RWPE2 (cell line): Measurements from ENCODE around the gene HEMK1.
A peak's percentile ranks its signal among the peaks of the same experiment; 100 is the strongest.

Experiments
- ATAC-seq: fragments of 200-7000 bp; cut with Tn5 transposase; 3 replicates; pipeline ENCODE4 v1.9.1; 2021; ENCODE audit warnings: low read depth
- DNase-seq: peaks from one replicate; pipeline ENCODE4 v3.0.0-alpha.2; 2020; ENCODE audit warnings: low spot score
- H3K27ac ChIP-seq: fragments of 450-650 bp; 2 replicates; pipeline ENCODE4 v1.5.1; 2017; ENCODE audit warnings: mild to moderate bottlenecking; ENCODE audit not compliant: poor library complexity, severe bottlenecking
- H3K27me3 ChIP-seq: fragments of 250-450 bp; sonication (Bioruptor Pico); 2 replicates; pipeline ENCODE4 v1.5.1; 2021; ENCODE audit warnings: mild to moderate bottlenecking, moderate library complexity; ENCODE audit not compliant: insufficient read depth, poor library complexity, severe bottlenecking
- H3K36me3 ChIP-seq: fragments of 250-450 bp; sonication (Bioruptor Pico); 2 replicates; pipeline ENCODE4 v1.5.1; 2020; ENCODE audit warnings: low read depth, mild to moderate bottlenecking, moderate library complexity
- H3K4me1 ChIP-seq: fragments of 250-450 bp; sonication (Bioruptor Pico); 2 replicates; pipeline ENCODE4 v1.5.1; 2021; ENCODE audit warnings: mild to moderate bottlenecking, moderate library complexity; ENCODE audit not compliant: insufficient read depth, poor library complexity, severe bottlenecking
- H3K4me3 ChIP-seq: fragments of 250-450 bp; sonication (Bioruptor Pico); 2 replicates; pipeline ENCODE4 v1.5.1; 2021; ENCODE audit warnings: mild to moderate bottlenecking, moderate library complexity; ENCODE audit not compliant: severe bottlenecking
- H3K9me3 ChIP-seq: fragments of 250-450 bp; sonication (Bioruptor Pico); 2 replicates; pipeline ENCODE4 v1.5.1; 2021; ENCODE audit warnings: mild to moderate bottlenecking, moderate library complexity; ENCODE audit not compliant: severe bottlenecking
- TF ChIP-seq, protein P1 (sequence below): fragments of 450-650 bp; IDR thresholded peaks from one replicate; pipeline ENCODE4 v1.5.1; 2017; ENCODE audit warnings: mild to moderate bottlenecking, moderate library complexity; ENCODE audit not compliant: poor library complexity, severe bottlenecking

HEMK1 gene

GRCh38 chr3:50628601-50629000, 59.3 kb downstream of the HEMK1 start:
- TF ChIP-seq, protein P1, sequence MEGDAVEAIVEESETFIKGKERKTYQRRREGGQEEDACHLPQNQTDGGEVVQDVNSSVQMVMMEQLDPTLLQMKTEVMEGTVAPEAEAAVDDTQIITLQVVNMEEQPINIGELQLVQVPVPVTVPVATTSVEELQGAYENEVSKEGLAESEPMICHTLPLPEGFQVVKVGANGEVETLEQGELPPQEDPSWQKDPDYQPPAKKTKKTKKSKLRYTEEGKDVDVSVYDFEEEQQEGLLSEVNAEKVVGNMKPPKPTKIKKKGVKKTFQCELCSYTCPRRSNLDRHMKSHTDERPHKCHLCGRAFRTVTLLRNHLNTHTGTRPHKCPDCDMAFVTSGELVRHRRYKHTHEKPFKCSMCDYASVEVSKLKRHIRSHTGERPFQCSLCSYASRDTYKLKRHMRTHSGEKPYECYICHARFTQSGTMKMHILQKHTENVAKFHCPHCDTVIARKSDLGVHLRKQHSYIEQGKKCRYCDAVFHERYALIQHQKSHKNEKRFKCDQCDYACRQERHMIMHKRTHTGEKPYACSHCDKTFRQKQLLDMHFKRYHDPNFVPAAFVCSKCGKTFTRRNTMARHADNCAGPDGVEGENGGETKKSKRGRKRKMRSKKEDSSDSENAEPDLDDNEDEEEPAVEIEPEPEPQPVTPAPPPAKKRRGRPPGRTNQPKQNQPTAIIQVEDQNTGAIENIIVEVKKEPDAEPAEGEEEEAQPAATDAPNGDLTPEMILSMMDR: no peak
- H3K4me3 ChIP-seq: no peak overlapping the region
- DNase-seq (no peak), ATAC-seq (no peak)
- peaks cover 14% of the 10 kb centered on the region; the same call in 1 of the 2 replicates for H3K36me3 ChIP-seq
- H3K9me3 ChIP-seq: no peaks in the 10 kb centered on the region
- peak overlapping the region; percentile 70 for H3K27ac ChIP-seq
- H3K4me1 ChIP-seq: peaks cover 51% of the 10 kb centered on the region
- H3K27me3 ChIP-seq: no peaks in the 10 kb centered on the region

DNA sequence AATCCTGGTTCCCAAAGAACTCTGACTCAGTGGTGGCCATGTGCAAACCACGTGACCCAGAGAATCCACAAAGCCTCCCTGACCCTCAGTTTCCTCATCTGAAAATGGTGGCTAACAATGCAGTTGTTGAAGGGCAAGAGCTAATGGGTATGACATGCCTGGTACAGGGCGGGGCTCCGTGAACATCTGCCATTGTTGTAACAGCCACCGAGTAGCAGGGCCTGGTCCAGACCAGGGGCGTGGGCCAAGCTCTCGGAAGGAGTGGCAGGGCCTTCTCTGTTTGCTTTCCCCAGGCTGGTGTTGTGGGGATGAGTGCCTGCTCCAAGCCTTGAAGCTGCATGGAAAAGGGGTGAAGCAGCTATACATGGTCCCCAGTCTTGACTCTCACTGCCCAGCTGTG, 61.1 kb downstream of the HEMK1 start:
- peaks cover 9% of the 10 kb centered on the region; the same call in 1 of the 2 replicates for H3K36me3 ChIP-seq
- peaks cover 35% of the 10 kb centered on the region for H3K4me1 ChIP-seq
- no peak overlapping the region for H3K4me3 ChIP-seq
- TF ChIP-seq, protein P1: no peak
- ATAC-seq (no peak), DNase-seq (no peak)
- no peaks in the 10 kb centered on the region for H3K9me3 ChIP-seq
- no peaks in the 10 kb centered on the region for H3K27me3 ChIP-seq
- peak overlapping the region; percentile 70 for H3K27ac ChIP-seq

GRCh38 chr3:50630877-50631276, 61.6 kb downstream of the HEMK1 start:
- Histone ChIP-seq H3K36me3 (peaks cover 9% of the 10 kb centered on the region; the same call in 1 of the 2 replicates), H3K27me3 (no peaks in the 10 kb centered on the region), H3K4me3 (no peak overlapping the region), H3K27ac (peak overlapping the region; percentile 70), H3K4me1 (peaks cover 35% of the 10 kb centered on the region), H3K9me3 (no peaks in the 10 kb centered on the region)
- DNase-seq (no peak), ATAC-seq (no peak)
- TF ChIP-seq, protein P1: no peak

- H3K9me3 ChIP-seq: no peaks in the 10 kb centered on the region
- ATAC-seq (peak; percentile 24; the same call in 2 of the 3 replicates), DNase-seq (no peak)
- H3K4me3 ChIP-seq: no peak overlapping the region
- H3K4me1 ChIP-seq: peaks cover 25% of the 10 kb centered on the region
- no peaks in the 10 kb centered on the region for H3K27me3 ChIP-seq
- H3K27ac ChIP-seq: peak overlapping the region; percentile 70
- H3K36me3 ChIP-seq: 0 out of 2 replicates have a peak, but pooled peaks cover 9% of the 10 kb centered on the region
- TF ChIP-seq, protein P1: no peak
Measured at GRCh38 chr3:50632450-50632849, 63.1 kb downstream of the HEMK1 start.

DNA sequence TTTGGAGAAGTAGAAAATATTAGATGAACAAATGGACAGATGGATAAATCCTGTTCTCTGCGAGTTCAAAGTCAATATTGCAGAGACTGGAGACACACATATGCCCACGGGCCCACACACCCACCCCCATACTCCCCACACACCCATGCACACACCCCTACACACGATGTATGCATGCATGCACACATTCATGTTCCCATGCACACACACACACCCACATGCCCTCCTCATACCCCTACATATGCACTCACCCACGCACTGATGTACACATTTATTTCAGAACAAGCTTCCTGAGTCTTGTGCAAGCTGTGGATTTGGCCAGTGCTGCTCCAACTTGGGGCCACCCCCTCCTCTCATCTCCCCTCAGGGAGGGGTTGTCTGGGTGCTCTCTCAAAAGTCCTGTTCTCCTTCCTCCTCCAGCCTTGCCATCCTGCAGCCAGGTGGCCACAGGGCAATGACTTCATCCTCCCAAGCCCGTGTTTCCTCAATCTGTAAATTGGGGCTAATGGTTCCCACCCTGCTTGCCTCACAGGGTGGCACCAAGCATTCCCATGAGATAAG, 64.0 kb downstream of the HEMK1 start:
- TF ChIP-seq, protein P1: no peak
- Histone ChIP-seq H3K27ac (peak overlapping the region; percentile 70), H3K36me3 (0 out of 2 replicates have a peak, but pooled peaks cover 6% of the 10 kb centered on the region), H3K27me3 (no peaks in the 10 kb centered on the region), H3K4me3 (no peak overlapping the region), H3K4me1 (peaks cover 16% of the 10 kb centered on the region), H3K9me3 (no peaks in the 10 kb centered on the region)
- DNase-seq: no peak
- no peak for ATAC-seq
